ENCODE data around the gene COA1.

- TF ChIP-seq CTCF (IDR thresholded peaks at IDR 0.05), result no peak
- TF ChIP-seq REST (IDR thresholded peaks at IDR 0.05; ENCODE audit: insufficient read depth in 1 of 2, low read depth in 2 of 2, low read length in 1 of 2), result no peak
- no peak for TF ChIP-seq POLR2AphosphoS5 (IDR thresholded peaks at IDR 0.05; ENCODE audit: low read depth, low read length)
- TF ChIP-seq SIN3A (IDR thresholded peaks at IDR 0.05; ENCODE audit: borderline replicate concordance, insufficient read depth, low read depth, low read length), result no peak
Observed at GRCh38 chr7:43612128-43612527, 117.2 kb downstream of the COA1 start.
